Naive B cell (primary cell): Measurements from ENCODE around the gene SMTNL1. TPM values are rescaled to one million over a fixed set of nuclear protein-coding genes. Genes with fewer than 3 reads are reported as not detected.

Source experiments
- ATAC-seq, 2 donors: fragments of 150-1000 bp; cut with Tn5 transposase; 2 replicates each; pipeline ENCODE4 v1.10.0; 2021; ENCODE audit warnings: low read depth in 2 of 2, mild to moderate bottlenecking in 2 of 2, moderate library complexity in 2 of 2
- DNase-seq: peaks from one replicate; pipeline ENCODE4 v3.0.0; 2022
- H3K27ac Mint-ChIP-seq, 6 donors: one replicate each; pipeline ENCODE4 v1.8.0; 2020 to 2022; ENCODE audit warnings: mild to moderate bottlenecking in 6 of 6, mixed read lengths in 6 of 6, moderate library complexity in 5 of 6, inconsistent platforms in 2 of 6
- H3K27me3 Mint-ChIP-seq, 3 donors: one replicate each; pipeline ENCODE4 v1.8.0; 2021 to 2022; ENCODE audit warnings: mixed read lengths in 3 of 3, mild to moderate bottlenecking in 1 of 3
- H3K36me3 Mint-ChIP-seq, 2 donors: one replicate each; pipeline ENCODE4 v1.8.0; 2020 to 2022; ENCODE audit warnings: mixed read lengths in 2 of 2, inconsistent platforms in 1 of 2, mild to moderate bottlenecking in 1 of 2
- H3K4me1 Mint-ChIP-seq, 3 donors: one replicate each; pipeline ENCODE4 v1.8.0; 2020 to 2022; ENCODE audit warnings: mixed read lengths in 3 of 3, inconsistent platforms in 1 of 3, mild to moderate bottlenecking in 1 of 3, moderate library complexity in 1 of 3
- H3K4me3 Mint-ChIP-seq, 8 donors: one replicate each; pipeline ENCODE4 v1.8.0; 2020 to 2022; ENCODE audit warnings: mild to moderate bottlenecking in 8 of 8, mixed read lengths in 8 of 8, moderate library complexity in 8 of 8, inconsistent platforms in 2 of 8
- H3K9me3 Mint-ChIP-seq, 7 donors: one replicate each; pipeline ENCODE4 v1.8.0; 2020 to 2022; ENCODE audit warnings: mixed read lengths in 7 of 7, mild to moderate bottlenecking in 5 of 7, inconsistent platforms in 2 of 7, moderate library complexity in 1 of 7
- polyA plus RNA-seq, 6 donors: library from polyadenylated mRNA; unstranded; fragments of 300-500 nt; fragmentation: Illumina TruSeq; gene quantifications; one replicate each; pipeline ENCODE4 v1.2.3, GENCODE V29; 2021; ENCODE audit warnings: low read depth in 6 of 6

Gene SMTNL1
- polyA plus RNA-seq, 6 donors from 2014 or later, result 0.18 to 0.40 (median 0.34) TPM; not detected in 3

- Mint-ChIP-seq H3K4me3 (no peak overlapping the region), H3K27ac (peak overlapping the region in 4 of 6 donors; percentile 22 to 94 (median 50)), H3K27me3 (no peaks in the 10 kb centered on the region), H3K9me3 (no peaks in the 10 kb centered on the region), H3K36me3 (no peaks in the 10 kb centered on the region), H3K4me1 (peaks cover 7 to 16% (median 12%) of the 10 kb centered on the region in 3 donors)
- DNase-seq (no peak), ATAC-seq (no peak)
These were observed 5.2 kb downstream of the SMTNL1 start for GRCh38 chr11:57542582-57542981.

GRCh38 chr11:57543593-57543992 lies 6.2 kb downstream of the SMTNL1 start:
- DNase-seq, result no peak
- no peak overlapping the region for H3K4me3 Mint-ChIP-seq
- H3K36me3 Mint-ChIP-seq, result no peaks in the 10 kb centered on the region
- peaks cover 17 to 25% (median 22%) of the 10 kb centered on the region in 3 donors for H3K4me1 Mint-ChIP-seq
- no peak for ATAC-seq
- no peak overlapping the region for H3K27ac Mint-ChIP-seq
- no peaks in the 10 kb centered on the region for H3K27me3 Mint-ChIP-seq
- no peaks in the 10 kb centered on the region for H3K9me3 Mint-ChIP-seq

GRCh38 chr11:57544566-57544965 lies 7.2 kb downstream of the SMTNL1 start:
- peak overlapping the region in 1 of 6 donors; percentile 12 for H3K27ac Mint-ChIP-seq
- no peak for DNase-seq
- H3K27me3 Mint-ChIP-seq, result no peaks in the 10 kb centered on the region
- no peak overlapping the region for H3K4me3 Mint-ChIP-seq
- no peak for ATAC-seq
- no peaks in the 10 kb centered on the region for H3K36me3 Mint-ChIP-seq
- H3K9me3 Mint-ChIP-seq, result no peaks in the 10 kb centered on the region
- H3K4me1 Mint-ChIP-seq, result peaks cover 17 to 27% (median 22%) of the 10 kb centered on the region in 3 donors

GRCh38 chr11:57545883-57546282 lies 8.5 kb downstream of the SMTNL1 start:
- no peak for ATAC-seq
- no peaks in the 10 kb centered on the region for H3K36me3 Mint-ChIP-seq
- H3K4me3 Mint-ChIP-seq, result no peak overlapping the region
- H3K27me3 Mint-ChIP-seq, result no peaks in the 10 kb centered on the region
- no peaks in the 10 kb centered on the region for H3K9me3 Mint-ChIP-seq
- H3K4me1 Mint-ChIP-seq, result peaks cover 17 to 25% (median 22%) of the 10 kb centered on the region in 3 donors
- no peak for DNase-seq
- peak overlapping the region in 1 of 6 donors; percentile 85 for H3K27ac Mint-ChIP-seq

- no peaks in the 10 kb centered on the region for H3K27me3 Mint-ChIP-seq
- ATAC-seq, result no peak
- H3K4me3 Mint-ChIP-seq, result no peak overlapping the region
- no peaks in the 10 kb centered on the region for H3K36me3 Mint-ChIP-seq
- peaks cover 17 to 25% (median 22%) of the 10 kb centered on the region in 3 donors for H3K4me1 Mint-ChIP-seq
- DNase-seq, result no peak
- H3K27ac Mint-ChIP-seq, result peak overlapping the region in 2 of 6 donors; percentile 72 to 93
- no peaks in the 10 kb centered on the region for H3K9me3 Mint-ChIP-seq
These were observed 9.1 kb downstream of the SMTNL1 start for GRCh38 chr11:57546451-57546850.

- H3K4me3 Mint-ChIP-seq, result peak overlapping the region in 1 of 8 donors; percentile 53
- H3K36me3 Mint-ChIP-seq, result peaks cover 0 to under 1% of the 10 kb centered on the region in 2 donors
- DNase-seq (no peak), ATAC-seq (no peak)
- no peaks in the 10 kb centered on the region for H3K27me3 Mint-ChIP-seq
- no peaks in the 10 kb centered on the region for H3K9me3 Mint-ChIP-seq
- H3K4me1 Mint-ChIP-seq, result peaks cover 17 to 25% (median 22%) of the 10 kb centered on the region in 3 donors
- H3K27ac Mint-ChIP-seq, result peak overlapping the region in 4 of 6 donors; percentile 89 to 93 (median 90)
These were observed 9.6 kb downstream of the SMTNL1 start for GRCh38 chr11:57546869-57547475.

DNA sequence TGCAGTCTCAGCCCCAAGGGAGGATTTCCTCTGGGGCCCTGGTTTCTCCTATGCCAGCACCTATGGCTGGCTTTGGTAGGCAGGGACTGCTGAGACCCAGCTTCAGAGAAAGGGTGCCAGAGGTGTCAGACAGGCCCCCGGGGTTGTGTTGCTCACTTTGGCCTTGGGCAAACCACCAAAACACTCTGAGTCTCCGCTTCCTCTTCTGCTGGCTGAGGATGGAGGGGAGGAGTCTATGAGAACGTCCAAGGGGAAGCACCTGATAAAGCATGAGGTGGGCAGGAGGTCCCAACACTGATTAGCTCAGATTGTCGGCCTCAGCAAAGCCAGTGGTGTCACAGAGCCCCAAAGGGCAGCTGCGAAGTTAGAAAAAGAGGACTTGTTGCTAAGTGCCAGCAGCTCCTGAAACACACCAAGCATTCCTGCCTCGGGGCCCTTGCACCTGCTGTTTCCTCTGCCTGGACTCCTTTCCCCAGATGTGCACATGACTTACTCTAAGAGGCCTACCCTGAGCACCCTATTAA lies 10.5 kb downstream of the SMTNL1 start:
- Mint-ChIP-seq H3K27ac (peak overlapping the region; percentile 9 to 93 (median 89)), H3K27me3 (no peaks in the 10 kb centered on the region), H3K36me3 (peaks cover 0 to 10% of the 10 kb centered on the region in 2 donors), H3K9me3 (no peaks in the 10 kb centered on the region), H3K4me1 (peaks cover 17 to 22% (median 21%) of the 10 kb centered on the region in 3 donors), H3K4me3 (peak overlapping the region in 5 of 8 donors; percentile 3 to 42 (median 32))
- peak; percentile 51 for DNase-seq
- ATAC-seq, result peak; percentile 96 to 99

GRCh38 chr11:57549983-57550382 lies 12.6 kb downstream of the SMTNL1 start:
- peaks cover 0 to 22% of the 10 kb centered on the region in 2 donors for H3K36me3 Mint-ChIP-seq
- peaks cover 17 to 20% (median 17%) of the 10 kb centered on the region in 3 donors for H3K4me1 Mint-ChIP-seq
- H3K27ac Mint-ChIP-seq, result peak overlapping the region in 2 of 6 donors; percentile 51 to 65
- no peak overlapping the region for H3K4me3 Mint-ChIP-seq
- no peak for DNase-seq
- no peak for ATAC-seq
- H3K9me3 Mint-ChIP-seq, result no peaks in the 10 kb centered on the region
- no peaks in the 10 kb centered on the region for H3K27me3 Mint-ChIP-seq

DNA sequence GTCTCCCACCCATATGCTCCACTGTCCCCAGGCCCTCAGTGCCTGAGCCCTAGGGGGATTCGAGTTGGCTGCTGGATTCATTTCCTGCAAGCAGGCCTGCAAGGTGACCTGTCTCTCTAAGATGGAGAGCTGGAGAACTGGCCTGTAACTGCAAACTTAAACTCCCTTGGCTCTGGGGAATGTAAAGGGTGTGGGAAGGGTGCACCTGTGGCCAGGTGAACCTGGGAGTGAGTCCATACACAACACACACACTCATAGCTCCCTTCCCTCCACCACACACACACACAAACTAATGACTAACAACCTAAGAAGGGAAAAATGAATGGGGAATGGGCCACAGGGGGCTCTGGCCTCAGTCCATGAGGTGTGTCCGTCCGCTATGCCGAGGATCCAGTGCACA lies 14.5 kb downstream of the SMTNL1 start:
- ATAC-seq (no peak), DNase-seq (no peak)
- Mint-ChIP-seq H3K4me1 (peaks cover 17% of the 10 kb centered on the region in 3 donors), H3K27me3 (no peaks in the 10 kb centered on the region), H3K36me3 (peaks cover 0 to 28% of the 10 kb centered on the region in 2 donors), H3K27ac (no peak overlapping the region), H3K4me3 (no peak overlapping the region), H3K9me3 (no peaks in the 10 kb centered on the region)

- Mint-ChIP-seq H3K4me3 (no peak overlapping the region), H3K27me3 (no peaks in the 10 kb centered on the region), H3K27ac (no peak overlapping the region), H3K36me3 (peaks cover 0 to 28% of the 10 kb centered on the region in 2 donors), H3K4me1 (peaks cover 11 to 12% (median 12%) of the 10 kb centered on the region in 3 donors), H3K9me3 (no peaks in the 10 kb centered on the region)
- ATAC-seq, result no peak
- DNase-seq, result no peak
These were observed 15.1 kb downstream of the SMTNL1 start for GRCh38 chr11:57552479-57552878.

DNA sequence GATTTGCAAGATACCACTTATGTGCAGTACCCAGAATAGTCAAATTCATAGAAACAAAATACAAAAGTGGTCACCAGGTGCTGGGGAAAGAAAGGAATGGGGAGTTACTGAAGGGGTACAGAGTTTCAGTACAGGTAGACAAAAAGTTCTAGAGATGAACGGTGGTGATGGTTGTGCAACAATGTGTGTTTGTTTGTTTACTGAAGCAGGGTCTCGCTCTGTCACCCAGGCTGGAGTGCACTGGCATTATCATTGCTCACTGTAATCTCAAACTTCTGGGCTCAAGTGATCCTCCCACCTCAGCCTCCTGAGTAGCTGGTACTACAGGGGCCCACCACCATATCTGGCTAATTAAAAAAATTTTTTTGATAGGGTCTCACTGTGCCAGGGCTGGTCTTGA lies 18.0 kb downstream of the SMTNL1 start:
- H3K4me3 Mint-ChIP-seq, result no peak overlapping the region
- no peak for ATAC-seq
- peak overlapping the region in 1 of 6 donors; percentile 37 for H3K27ac Mint-ChIP-seq

GRCh38 chr11:57556041-57556440 lies 18.6 kb downstream of the SMTNL1 start:
- Mint-ChIP-seq H3K4me3 (no peak overlapping the region), H3K36me3 (peaks cover 6 to 30% of the 10 kb centered on the region in 2 donors), H3K4me1 (peaks cover under 1 to 5% (median 1%) of the 10 kb centered on the region in 3 donors), H3K27ac (peak overlapping the region in 1 of 6 donors; percentile 15), H3K9me3 (no peaks in the 10 kb centered on the region), H3K27me3 (no peaks in the 10 kb centered on the region)
- ATAC-seq, result no peak
- no peak for DNase-seq

More for the DNA sequence above, 18.0 kb downstream of the SMTNL1 start:
- Mint-ChIP-seq H3K4me1 (no peaks in the 10 kb centered on the region), H3K27me3 (no peaks in the 10 kb centered on the region), H3K9me3 (no peaks in the 10 kb centered on the region), H3K36me3 (peaks cover 6 to 28% of the 10 kb centered on the region in 2 donors)
- no peak for DNase-seq

GRCh38 chr11:57560146-57560545 lies 22.8 kb downstream of the SMTNL1 start:
- no peak overlapping the region for H3K4me3 Mint-ChIP-seq
- H3K27ac Mint-ChIP-seq, result peak overlapping the region in 1 of 6 donors; percentile 11
- no peaks in the 10 kb centered on the region for H3K9me3 Mint-ChIP-seq
- no peak for DNase-seq
- H3K4me1 Mint-ChIP-seq, result peaks cover 14 to 40% (median 28%) of the 10 kb centered on the region in 3 donors
- ATAC-seq, result no peak
- H3K36me3 Mint-ChIP-seq, result peaks cover 9 to 11% of the 10 kb centered on the region in 2 donors
- H3K27me3 Mint-ChIP-seq, result no peaks in the 10 kb centered on the region

DNA sequence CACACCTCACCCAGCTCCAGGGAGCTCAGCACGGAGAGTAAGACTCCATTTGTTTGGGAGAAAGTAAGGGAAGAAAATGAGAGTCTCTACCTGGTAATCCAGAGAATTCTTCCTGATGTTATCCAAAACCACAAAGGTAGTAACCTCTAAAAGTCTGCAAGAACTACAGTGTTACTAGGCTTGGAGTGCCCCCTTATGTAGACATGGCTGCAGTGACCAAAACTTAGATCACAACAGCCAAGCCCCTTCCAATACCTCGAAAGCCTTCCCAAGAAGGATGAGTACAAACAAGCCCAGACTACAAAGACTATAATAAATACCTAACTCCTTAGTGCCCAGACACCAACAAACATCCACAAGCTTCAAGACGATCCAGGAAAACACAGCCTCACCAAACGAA lies 25.2 kb downstream of the SMTNL1 start:
- Mint-ChIP-seq H3K4me3 (peak overlapping the region in 1 of 8 donors; percentile 57), H3K27ac (peak overlapping the region in 1 of 6 donors; percentile 67), H3K27me3 (no peaks in the 10 kb centered on the region), H3K9me3 (no peaks in the 10 kb centered on the region), H3K36me3 (peaks cover 5 to 11% of the 10 kb centered on the region in 2 donors), H3K4me1 (peaks cover 30 to 59% (median 48%) of the 10 kb centered on the region in 3 donors)
- ATAC-seq (no peak), DNase-seq (no peak)
